Gastroesophageal sphincter (tissue), 3 donors: Measurements from ENCODE around the gene GFRA4.

Experiments used
- CTCF ChIP-seq, 4 experiments: fragments of 200-600 bp in 2 of 4; fragments of 450-650 bp in 2 of 4; sonication (generic) in 1 of 4; IDR thresholded peaks; one replicate each; pipeline ENCODE4 v1.5.1; 2017 to 2019; ENCODE audit warnings: antibody characterized with exemption in 4 of 4, mild to moderate bottlenecking in 2 of 4, moderate library complexity in 2 of 4
- POLR2A ChIP-seq, 2 donors: fragments of 450-650 bp; IDR thresholded peaks; one replicate each; pipeline ENCODE4 v1.6.1; 2017; ENCODE audit warnings: antibody characterized with exemption in 2 of 2, mild to moderate bottlenecking in 2 of 2, moderate library complexity in 1 of 2
- POLR2AphosphoS5 ChIP-seq: sonication (generic); formaldehyde crosslinking; IDR thresholded peaks from one replicate; pipeline ENCODE4 v1.6.1; 2017; ENCODE audit warnings: antibody characterized with exemption

- TF ChIP-seq CTCF (IDR thresholded peaks at IDR 0.05) (no peak), POLR2AphosphoS5 (no peak), POLR2A (IDR thresholded peaks at IDR 0.05) (no peak)
Measured at GRCh38 chr20:3640259-3640658, 22.9 kb downstream of the GFRA4 start.
